Activated T-helper 17 cell treated with anti-CD3 and anti-CD28 coated beads, Interleukin-2, amount 50 U/mL, for 72 hours (primary cell): ENCODE data around the gene CREB5. TPM values are rescaled to one million over a fixed set of nuclear protein-coding genes. Genes with fewer than 3 reads are reported as not detected.
"Not testable (repeated sequence)": the region's sequence is repeated elsewhere in the genome, so short reads cannot be mapped to it uniquely, and the experiment has no call there.

Experiments used
- ATAC-seq: fragments of 150-1000 bp; cut with Tn5 transposase; replicated peaks from 2 replicates; pipeline ENCODE4 v1.10.0; 2021; ENCODE audit warnings: mild to moderate bottlenecking, moderate library complexity
- H3K27ac Mint-ChIP-seq: one replicate; pipeline ENCODE4 v1.8.0; 2022; ENCODE audit warnings: mixed read lengths
- H3K27me3 Mint-ChIP-seq: one replicate; pipeline ENCODE4 v1.8.0; 2022; ENCODE audit warnings: mixed read lengths
- H3K36me3 Mint-ChIP-seq: one replicate; pipeline ENCODE4 v1.8.0; 2022; ENCODE audit warnings: low read depth, mild to moderate bottlenecking, mixed read lengths
- H3K4me1 Mint-ChIP-seq: one replicate; pipeline ENCODE4 v1.8.0; 2022; ENCODE audit warnings: mixed read lengths
- H3K4me3 Mint-ChIP-seq: one replicate; pipeline ENCODE4 v1.8.0; 2022; ENCODE audit warnings: mild to moderate bottlenecking, mixed read lengths
- H3K9me3 Mint-ChIP-seq: one replicate; pipeline ENCODE4 v1.8.0; 2022; ENCODE audit warnings: mixed read lengths
- total RNA-seq, 2 donors: library from RNA; stranded (reverse); gene quantifications; one replicate each; pipeline ENCODE4 v1.2.3, GENCODE V29; 2022

The CREB5 gene
- total RNA-seq, 2 donors from 2014 or later, result 0.02 TPM; not detected in 1

- ATAC-seq, result no peak
- H3K36me3 Mint-ChIP-seq, result no peaks in the 10 kb centered on the region
- H3K27me3 Mint-ChIP-seq, result peaks cover 4% of the 10 kb centered on the region
- H3K9me3 Mint-ChIP-seq, result no peaks in the 10 kb centered on the region
- H3K4me3 Mint-ChIP-seq, result no peak overlapping the region
- no peak overlapping the region for H3K27ac Mint-ChIP-seq
- no peaks in the 10 kb centered on the region for H3K4me1 Mint-ChIP-seq
Measured at GRCh38 chr7:28582226-28582625, 169.9 kb downstream of the CREB5 start.

GRCh38 chr7:28584235-28584634 is 171.9 kb downstream of the CREB5 start:
- Mint-ChIP-seq H3K4me1 (no peaks in the 10 kb centered on the region), H3K36me3 (no peaks in the 10 kb centered on the region), H3K27ac (no peak overlapping the region), H3K27me3 (peaks cover 4% of the 10 kb centered on the region), H3K4me3 (no peak overlapping the region), H3K9me3 (no peaks in the 10 kb centered on the region)
- ATAC-seq, result no peak

GRCh38 chr7:28586736-28587135 is 174.4 kb downstream of the CREB5 start:
- no peak for ATAC-seq
- H3K4me3 Mint-ChIP-seq, result no peak overlapping the region
- no peak overlapping the region for H3K27ac Mint-ChIP-seq
- H3K27me3 Mint-ChIP-seq, result peaks cover 4% of the 10 kb centered on the region
- no peaks in the 10 kb centered on the region for H3K4me1 Mint-ChIP-seq
- H3K9me3 Mint-ChIP-seq, result no peaks in the 10 kb centered on the region
- no peaks in the 10 kb centered on the region for H3K36me3 Mint-ChIP-seq

- ATAC-seq, result no peak
- H3K36me3 Mint-ChIP-seq, result no peaks in the 10 kb centered on the region
Measured at GRCh38 chr7:28587211-28587610, 174.9 kb downstream of the CREB5 start.

GRCh38 chr7:28588602-28589001 is 176.3 kb downstream of the CREB5 start:
- no peak for ATAC-seq
- Mint-ChIP-seq H3K4me1 (no peaks in the 10 kb centered on the region), H3K9me3 (no peaks in the 10 kb centered on the region), H3K27ac (no peak overlapping the region), H3K27me3 (no peaks in the 10 kb centered on the region), H3K36me3 (no peaks in the 10 kb centered on the region), H3K4me3 (no peak overlapping the region)

More at GRCh38 chr7:28587211-28587610, 174.9 kb downstream of the CREB5 start:
- no peaks in the 10 kb centered on the region for H3K9me3 Mint-ChIP-seq
- peaks cover 4% of the 10 kb centered on the region for H3K27me3 Mint-ChIP-seq
- no peak overlapping the region for H3K4me3 Mint-ChIP-seq
- H3K4me1 Mint-ChIP-seq, result no peaks in the 10 kb centered on the region
- H3K27ac Mint-ChIP-seq, result no peak overlapping the region

- no peaks in the 10 kb centered on the region for H3K27me3 Mint-ChIP-seq
- H3K4me1 Mint-ChIP-seq, result no peaks in the 10 kb centered on the region
- ATAC-seq, result no peak
- H3K27ac Mint-ChIP-seq, result no peak overlapping the region
- H3K9me3 Mint-ChIP-seq, result no peaks in the 10 kb centered on the region
- no peaks in the 10 kb centered on the region for H3K36me3 Mint-ChIP-seq
- no peak overlapping the region for H3K4me3 Mint-ChIP-seq
Measured at GRCh38 chr7:28591041-28591674, 178.8 kb downstream of the CREB5 start.

GRCh38 chr7:28591725-28592349 is 179.5 kb downstream of the CREB5 start:
- Mint-ChIP-seq H3K4me1 (no peaks in the 10 kb centered on the region), H3K27me3 (no peaks in the 10 kb centered on the region), H3K4me3 (no peak overlapping the region), H3K9me3 (no peaks in the 10 kb centered on the region), H3K27ac (no peak overlapping the region), H3K36me3 (no peaks in the 10 kb centered on the region)
- ATAC-seq, result no peak

GRCh38 chr7:28592861-28593260 is 180.5 kb downstream of the CREB5 start:
- Mint-ChIP-seq H3K4me1 (no peaks in the 10 kb centered on the region), H3K9me3 (no peaks in the 10 kb centered on the region), H3K36me3 (no peaks in the 10 kb centered on the region), H3K27ac (no peak overlapping the region), H3K27me3 (no peaks in the 10 kb centered on the region), H3K4me3 (no peak overlapping the region)
- no peak for ATAC-seq

- no peak for ATAC-seq
- Mint-ChIP-seq H3K36me3 (no peaks in the 10 kb centered on the region), H3K4me1 (no peaks in the 10 kb centered on the region), H3K9me3 (no peaks in the 10 kb centered on the region), H3K27me3 (no peaks in the 10 kb centered on the region), H3K4me3 (no peak overlapping the region), H3K27ac (no peak overlapping the region)
Measured at GRCh38 chr7:28595076-28595475, 182.8 kb downstream of the CREB5 start.

GRCh38 chr7:28595801-28596200 is 183.5 kb downstream of the CREB5 start:
- no peak overlapping the region for H3K27ac Mint-ChIP-seq
- no peaks in the 10 kb centered on the region for H3K27me3 Mint-ChIP-seq
- ATAC-seq, result no peak
- H3K4me3 Mint-ChIP-seq, result no peak overlapping the region
- no peaks in the 10 kb centered on the region for H3K36me3 Mint-ChIP-seq
- no peaks in the 10 kb centered on the region for H3K4me1 Mint-ChIP-seq
- no peaks in the 10 kb centered on the region for H3K9me3 Mint-ChIP-seq

- H3K4me3 Mint-ChIP-seq, result no peak overlapping the region
- no peaks in the 10 kb centered on the region for H3K27me3 Mint-ChIP-seq
- H3K4me1 Mint-ChIP-seq, result no peaks in the 10 kb centered on the region
- ATAC-seq, result no peak
- H3K27ac Mint-ChIP-seq, result no peak overlapping the region
- no peaks in the 10 kb centered on the region for H3K9me3 Mint-ChIP-seq
- no peaks in the 10 kb centered on the region for H3K36me3 Mint-ChIP-seq
Measured at GRCh38 chr7:28596245-28596935, 184.1 kb downstream of the CREB5 start.

GRCh38 chr7:28597284-28597683 is 185.0 kb downstream of the CREB5 start:
- Mint-ChIP-seq H3K9me3 (no peaks in the 10 kb centered on the region), H3K27ac (no peak overlapping the region), H3K4me3 (no peak overlapping the region), H3K27me3 (no peaks in the 10 kb centered on the region), H3K4me1 (no peaks in the 10 kb centered on the region), H3K36me3 (no peaks in the 10 kb centered on the region)
- no peak for ATAC-seq

- not testable (repeated sequence) for H3K27ac Mint-ChIP-seq, H3K9me3 Mint-ChIP-seq, ATAC-seq, H3K4me1 Mint-ChIP-seq, H3K36me3 Mint-ChIP-seq, H3K4me3 Mint-ChIP-seq, H3K27me3 Mint-ChIP-seq
Measured at GRCh38 chr7:28598037-28598436, 185.7 kb downstream of the CREB5 start.

- ATAC-seq, result no peak
- Mint-ChIP-seq H3K9me3 (no peaks in the 10 kb centered on the region), H3K27me3 (no peaks in the 10 kb centered on the region), H3K4me1 (no peaks in the 10 kb centered on the region), H3K4me3 (no peak overlapping the region), H3K36me3 (no peaks in the 10 kb centered on the region), H3K27ac (no peak overlapping the region)
Measured at GRCh38 chr7:28598586-28598985, 186.3 kb downstream of the CREB5 start.

- no peaks in the 10 kb centered on the region for H3K27me3 Mint-ChIP-seq
- no peak overlapping the region for H3K4me3 Mint-ChIP-seq
- no peaks in the 10 kb centered on the region for H3K9me3 Mint-ChIP-seq
- no peaks in the 10 kb centered on the region for H3K36me3 Mint-ChIP-seq
- no peak for ATAC-seq
- no peaks in the 10 kb centered on the region for H3K4me1 Mint-ChIP-seq
- no peak overlapping the region for H3K27ac Mint-ChIP-seq
Measured at GRCh38 chr7:28599411-28599810, 187.1 kb downstream of the CREB5 start.
